Hepatocyte (in vitro differentiated cells): ENCODE results near the gene IL1RAPL2. TPM values are rescaled to one million over a fixed set of nuclear protein-coding genes. Genes with fewer than 3 reads are reported as not detected.
"Not testable (repeated sequence)": the region's sequence is repeated elsewhere in the genome, so short reads cannot be mapped to it uniquely, and the experiment has no call there.

Experiments used
- DNase-seq: peaks from one replicate; pipeline ENCODE4 v3.0.0-alpha.2; 2016; ENCODE audit warnings: low spot score
- H2AFZ ChIP-seq: fragments of 200-600 bp; sonication (generic); 2 replicates; pipeline ENCODE4 v1.6.0; 2016; ENCODE audit warnings: antibody characterized with exemption, mild to moderate bottlenecking
- H3K27ac ChIP-seq: fragments of 200-600 bp; sonication (generic); 2 replicates; pipeline ENCODE4 v1.5.1; 2016; ENCODE audit warnings: mild to moderate bottlenecking
- H3K27me3 ChIP-seq: fragments of 200-600 bp; sonication (generic); 2 replicates; pipeline ENCODE4 v1.6.1; 2016
- H3K36me3 ChIP-seq: fragments of 200-600 bp; sonication (generic); replicated peaks from 2 replicates; pipeline ENCODE4 v1.5.1; 2016; ENCODE audit warnings: low read depth; ENCODE audit not compliant: insufficient read depth
- H3K4me1 ChIP-seq: fragments of 200-600 bp; sonication (generic); 2 replicates; pipeline ENCODE4 v1.5.1; 2016; ENCODE audit warnings: mild to moderate bottlenecking, moderate library complexity; ENCODE audit not compliant: insufficient read depth
- H3K4me2 ChIP-seq: fragments of 200-600 bp; sonication (generic); 2 replicates; pipeline ENCODE4 v1.6.0; 2016
- H3K4me3 ChIP-seq: fragments of 200-600 bp; sonication (generic); 2 replicates; pipeline ENCODE4 v1.5.1; 2016; ENCODE audit warnings: mild to moderate bottlenecking
- H3K79me2 ChIP-seq: fragments of 200-600 bp; sonication (generic); 2 replicates; pipeline ENCODE4 v1.6.0; 2017; ENCODE audit warnings: mild to moderate bottlenecking
- H3K9me2 ChIP-seq: fragments of 200-600 bp; sonication (generic); replicated peaks from 2 replicates; pipeline ENCODE4 v1.6.0; 2017; ENCODE audit warnings: mild to moderate bottlenecking; ENCODE audit not compliant: insufficient read depth
- H3K9me3 ChIP-seq: fragments of 200-600 bp; sonication (generic); 2 replicates; pipeline ENCODE4 v1.5.1; 2016; ENCODE audit warnings: low read depth, mild to moderate bottlenecking
- H4K20me1 ChIP-seq: fragments of 200-600 bp; sonication (generic); 2 replicates; pipeline ENCODE4 v1.6.0; 2016; ENCODE audit warnings: mild to moderate bottlenecking; ENCODE audit not compliant: insufficient read depth, poor library complexity, severe bottlenecking
- CTCF ChIP-seq: fragments of 200-600 bp; sonication (generic); IDR thresholded peaks from 2 replicates; pipeline ENCODE4 v1.5.1; 2016; ENCODE audit warnings: antibody characterized with exemption, mild to moderate bottlenecking; ENCODE audit not compliant: poor library complexity
- EZH2 ChIP-seq: fragments of 200-600 bp; sonication (generic); IDR thresholded peaks from 2 replicates; pipeline ENCODE4 v1.6.1; 2016; ENCODE audit warnings: antibody characterized with exemption, mild to moderate bottlenecking, borderline replicate concordance
- EZH2phosphoT487 ChIP-seq: fragments of 200-600 bp; sonication (generic); IDR thresholded peaks from one replicate; pipeline ENCODE4 v1.6.1; 2018; ENCODE audit warnings: antibody characterized with exemption, mild to moderate bottlenecking, low read depth, moderate library complexity; ENCODE audit not compliant: unreplicated experiment, severe bottlenecking
- WGBS: methylation state at CpG from one replicate; pipeline ENCODE4 v1.1.6; 2016; ENCODE audit warnings: low lambda C conversion rate; ENCODE audit errors: missing lambda C conversion rate; 5-methylcytosine and 5-hydroxymethylcytosine counted together
- polyA plus RNA-seq: library from polyadenylated mRNA; unstranded; fragments of >200 nt; fragmentation: Nextera tagmentation; extraction: Ambion mirVana; gene quantifications from 2 replicates; pipeline ENCODE4 v1.2.1, GENCODE V29; 2016
- total RNA-seq: library from RNA; depleted of rRNA; stranded (reverse); fragments of >200 nt; gene quantifications from 2 replicates; pipeline ENCODE4 v1.2.3, GENCODE V29; 2014

The IL1RAPL2 gene
- total and polyA plus RNA-seq, 2 experiments from 2014 or later = 0.40 TPM; not detected in 1

GRCh38 chrX:105098812-105099211, 532.8 kb downstream of the IL1RAPL2 start:
- Histone ChIP-seq H3K4me1 (no peaks in the 10 kb centered on the region), H3K79me2 (no peaks in the 10 kb centered on the region), H3K4me3 (no peak overlapping the region), H3K27ac (no peak overlapping the region), H3K27me3 (no peaks in the 10 kb centered on the region), H3K4me2 (no peak overlapping the region), H2AFZ (no peak overlapping the region), H3K9me3 (no peaks in the 10 kb centered on the region), H4K20me1 (no peaks in the 10 kb centered on the region), H3K36me3 (no peaks in the 10 kb centered on the region), H3K9me2 (no peaks in the 10 kb centered on the region)
- WGBS = 71% methylated on average over 4 of the region's 4 CpGs
- no peak for TF ChIP-seq EZH2
- TF ChIP-seq EZH2phosphoT487 = no peak
- TF ChIP-seq CTCF = no peak
- DNase-seq = no peak

GRCh38 chrX:105101378-105101777, 535.4 kb downstream of the IL1RAPL2 start:
- Histone ChIP-seq H3K4me3 (no peak overlapping the region), H2AFZ (no peak overlapping the region), H4K20me1 (no peaks in the 10 kb centered on the region), H3K4me2 (no peak overlapping the region), H3K36me3 (no peaks in the 10 kb centered on the region), H3K27ac (no peak overlapping the region), H3K4me1 (no peaks in the 10 kb centered on the region), H3K9me2 (no peaks in the 10 kb centered on the region), H3K27me3 (no peaks in the 10 kb centered on the region), H3K79me2 (no peaks in the 10 kb centered on the region), H3K9me3 (no peaks in the 10 kb centered on the region)
- TF ChIP-seq EZH2 = no peak
- no peak for TF ChIP-seq CTCF
- no peak for TF ChIP-seq EZH2phosphoT487
- WGBS = 80% methylated on average over 3 of the region's 3 CpGs
- no peak for DNase-seq

DNA sequence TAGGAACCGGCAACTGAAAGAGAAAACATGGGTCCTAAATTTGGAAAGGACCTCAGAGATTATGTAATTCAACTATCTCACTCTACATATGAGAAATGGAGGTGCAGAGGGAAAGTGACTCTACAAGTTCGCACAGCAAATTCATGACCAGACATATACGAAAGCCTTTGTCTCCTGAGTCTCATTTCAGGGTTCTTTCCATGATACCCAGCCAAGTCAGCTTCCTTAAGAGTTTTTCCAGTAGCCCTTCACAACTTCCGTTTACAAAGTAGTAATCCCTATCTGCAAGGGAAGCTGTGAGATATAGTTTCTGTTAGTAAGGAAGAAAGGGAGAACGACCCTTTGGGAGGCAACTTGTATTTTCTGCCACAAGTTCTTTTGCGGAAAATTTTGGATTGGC, 543.9 kb downstream of the IL1RAPL2 start:
- Histone ChIP-seq H4K20me1 (no peaks in the 10 kb centered on the region), H3K79me2 (no peaks in the 10 kb centered on the region), H3K9me2 (no peaks in the 10 kb centered on the region), H3K27me3 (no peaks in the 10 kb centered on the region), H3K36me3 (no peaks in the 10 kb centered on the region), H3K4me1 (no peaks in the 10 kb centered on the region), H3K9me3 (no peaks in the 10 kb centered on the region), H3K27ac (no peak overlapping the region), H3K4me3 (no peak overlapping the region), H2AFZ (no peak overlapping the region), H3K4me2 (no peak overlapping the region)
- no peak for DNase-seq
- 74% methylated on average over 6 of the region's 6 CpGs for WGBS
- TF ChIP-seq EZH2phosphoT487 (no peak), EZH2 (no peak), CTCF (no peak)

DNA sequence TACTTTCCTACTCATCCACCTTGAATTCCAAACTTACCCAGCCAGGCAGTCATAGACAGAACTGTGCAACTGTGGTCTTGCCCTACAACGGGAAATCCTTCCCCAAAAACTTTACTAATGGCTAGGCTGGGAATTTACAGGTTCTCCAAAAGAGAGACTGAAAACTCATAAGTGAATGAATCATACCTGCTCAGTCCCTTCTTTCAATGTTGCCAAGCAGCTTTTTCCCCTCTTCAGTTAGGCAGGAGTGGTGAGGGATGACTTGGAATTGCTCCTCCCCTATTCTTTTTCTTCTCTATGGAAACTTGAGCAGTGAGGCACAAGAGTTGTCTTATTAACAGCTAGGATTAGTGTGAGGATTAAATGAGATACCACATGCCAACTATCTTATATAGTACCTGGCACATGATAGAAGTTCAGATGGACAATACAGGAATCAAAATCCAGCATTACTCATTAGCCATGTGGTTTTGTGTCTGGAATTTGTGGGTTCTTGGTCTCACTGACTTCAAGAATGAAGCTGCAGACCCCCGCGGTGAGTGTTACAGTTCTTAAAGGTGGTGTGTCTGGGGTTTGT, 548.6 kb downstream of the IL1RAPL2 start:
- no peaks in the 10 kb centered on the region for H3K9me2 ChIP-seq
- no peaks in the 10 kb centered on the region for H4K20me1 ChIP-seq
- H3K36me3 ChIP-seq = no peaks in the 10 kb centered on the region
- H3K27me3 ChIP-seq = no peaks in the 10 kb centered on the region
- H2AFZ ChIP-seq = no peak overlapping the region
- H3K79me2 ChIP-seq = no peaks in the 10 kb centered on the region
- DNase-seq = no peak
- 88% methylated on average over 3 of the region's 3 CpGs for WGBS
- no peak overlapping the region for H3K27ac ChIP-seq
- no peaks in the 10 kb centered on the region for H3K9me3 ChIP-seq
- H3K4me1 ChIP-seq = no peaks in the 10 kb centered on the region
- no peak overlapping the region for H3K4me3 ChIP-seq
- no peak overlapping the region for H3K4me2 ChIP-seq
- TF ChIP-seq EZH2phosphoT487 = no peak
- no peak for TF ChIP-seq CTCF
- no peak for TF ChIP-seq EZH2

- not testable (repeated sequence) for H3K27me3 ChIP-seq, H3K9me2 ChIP-seq, H3K4me3 ChIP-seq, H3K36me3 ChIP-seq, H3K79me2 ChIP-seq, DNase-seq, H3K4me1 ChIP-seq, H3K9me3 ChIP-seq, H4K20me1 ChIP-seq, H2AFZ ChIP-seq, H3K4me2 ChIP-seq, H3K27ac ChIP-seq
- 91% methylated on average over 35 of the region's 35 CpGs for WGBS
These were observed 549.8 kb downstream of the IL1RAPL2 start for GRCh38 chrX:105115596-105116320.
